Keratinocyte (primary cell): ENCODE measurements around the gene SMLR1. TPM values are rescaled to one million over a fixed set of nuclear protein-coding genes. Genes with fewer than 3 reads are reported as not detected.

Experiments
- DNase-seq: peaks from one replicate; pipeline ENCODE4 v3.0.0-alpha.2; 2011; ENCODE audit warnings: low read depth, missing footprints, low spot score
- FAIRE-seq: peaks from 2 replicates; lab custom pipeline; 2011; peaks lifted over from hg19 to GRCh38; lab: Jason Lieb, UNC
- H2AFZ ChIP-seq: 2 replicates; pipeline ENCODE4 v1.6.0; 2012; ENCODE audit warnings: low read length, control low read depth, inconsistent platforms; ENCODE audit not compliant: control insufficient read depth
- H3K27ac ChIP-seq: 2 replicates; pipeline ENCODE4 v1.5.1; 2011; ENCODE audit warnings: low read length; ENCODE audit not compliant: control insufficient read depth, insufficient read depth
- H3K27me3 ChIP-seq: 3 replicates; pipeline ENCODE4 v1.6.0; 2011; ENCODE audit warnings: low read length; ENCODE audit not compliant: control insufficient read depth, insufficient read depth; ENCODE audit errors: extremely low read depth
- H3K36me3 ChIP-seq, 2 experiments: 2 replicates in 1 of 2; 3 replicates in 1 of 2; pipeline ENCODE4 v1.5.1; 2011; ENCODE audit warnings: low read length in 2 of 2, mild to moderate bottlenecking in 1 of 2; ENCODE audit not compliant: control insufficient read depth in 2 of 2, insufficient read depth in 2 of 2; ENCODE audit errors: extremely low read depth in 1 of 2
- H3K4me1 ChIP-seq: 3 replicates; pipeline ENCODE4 v1.5.1; 2011; ENCODE audit warnings: low read length; ENCODE audit not compliant: control insufficient read depth, insufficient read depth; ENCODE audit errors: extremely low read depth
- H3K4me2 ChIP-seq: 3 replicates; pipeline ENCODE4 v1.6.0; 2011; ENCODE audit warnings: low read depth, low read length; ENCODE audit not compliant: control insufficient read depth, insufficient read depth; ENCODE audit errors: extremely low read depth
- H3K4me3 ChIP-seq, 3 experiments: fragments of 200-600 bp in 1 of 3; sonication (generic) in 1 of 3; 2 replicates in 2 of 3; 3 replicates in 1 of 3; pipeline ENCODE4 v1.5.1; 2011 to 2016; ENCODE audit warnings: low read length in 3 of 3, mild to moderate bottlenecking in 3 of 3, control low read depth in 2 of 3, inconsistent platforms in 1 of 3, low read depth in 1 of 3, mixed read lengths in 1 of 3, mixed run types in 1 of 3, moderate library complexity in 1 of 3; ENCODE audit not compliant: control insufficient read depth in 2 of 3, insufficient read depth in 2 of 3; ENCODE audit errors: extremely low read depth in 1 of 3
- H3K79me2 ChIP-seq: 2 replicates; pipeline ENCODE4 v1.6.0; 2012; ENCODE audit warnings: low read length; ENCODE audit not compliant: control insufficient read depth, insufficient read depth
- H3K9ac ChIP-seq: 3 replicates; pipeline ENCODE4 v1.6.0; 2011; ENCODE audit warnings: low read length; ENCODE audit not compliant: control insufficient read depth, insufficient read depth; ENCODE audit errors: extremely low read depth
- H3K9me1 ChIP-seq: 3 replicates; pipeline ENCODE4 v1.6.0; 2011; ENCODE audit warnings: low read length; ENCODE audit not compliant: control insufficient read depth, insufficient read depth; ENCODE audit errors: extremely low read depth
- H3K9me3 ChIP-seq: 2 replicates; pipeline ENCODE4 v1.5.1; 2012; ENCODE audit warnings: low read depth, low read length; ENCODE audit not compliant: control insufficient read depth
- H4K20me1 ChIP-seq: 3 replicates; pipeline ENCODE4 v1.6.0; 2011; ENCODE audit warnings: low read length; ENCODE audit not compliant: control insufficient read depth, insufficient read depth; ENCODE audit errors: extremely low read depth
- CTCF ChIP-seq, 3 experiments: IDR thresholded peaks in 1 of 3; conservative IDR thresholded peaks in 1 of 3; optimal IDR thresholded peaks in 1 of 3; 2 replicates in 2 of 3; 3 replicates in 1 of 3; pipeline versions ENCODE3 to v1.5.1; 2011; ENCODE audit warnings: low read length in 3 of 3, mild to moderate bottlenecking in 3 of 3, moderate library complexity in 2 of 3, control low read depth in 1 of 3, inconsistent platforms in 1 of 3; ENCODE audit not compliant: insufficient read depth in 2 of 3; ENCODE audit errors: extremely low read depth in 1 of 3
- EZH2 ChIP-seq: IDR thresholded peaks from one replicate; pipeline ENCODE4 v1.6.1; 2012; ENCODE audit warnings: inconsistent platforms, mild to moderate bottlenecking, low read length, moderate library complexity
- dilution Hi-C: fragments of 300-500 bp; cut with MboI; formaldehyde crosslinking; loops from one replicate; pipeline ENCODE4 v1.7.0; 2020; ENCODE audit warnings: low sequenced_read_pairs; ENCODE audit not compliant: extremely low pct_ligation_motif_present
- polyA plus RNA-seq, 5 experiments: library from polyadenylated mRNA; depleted of rRNA in 3 of 5; stranded (reverse) in 3 of 5; stranded (forward) in 1 of 5; unstranded in 1 of 5; fragments of >200 nt; gene quantifications; 1 replicate in 1 of 5; 2 replicates in 3 of 5; 3 replicates in 1 of 5; pipeline versions ENCODE4 v1.2.1 to v1.2.3, GENCODE V29; 2011 to 2012; ENCODE audit warnings: missing spikeins in 2 of 5, low read depth in 1 of 5, low replicate concordance in 1 of 5

Gene SMLR1
- polyA plus RNA-seq, 1 donor (not counting 4 experiments of a cell fraction or from before 2014, with no cell fraction given), result not detected

GRCh38 chr6:130839379-130839778 is 12.2 kb downstream of the SMLR1 start:
- H3K36me3 ChIP-seq, result no peaks in the 10 kb centered on the region
- H3K9me1 ChIP-seq, result no peaks in the 10 kb centered on the region
- no peak overlapping the region for H3K4me3 ChIP-seq
- DNase-seq (no peak), FAIRE-seq (no peak)
- dilution Hi-C loops, result no loop called here
- TF ChIP-seq EZH2, result no peak
- TF ChIP-seq CTCF (optimal IDR thresholded peaks at IDR 0.05 in 1 of 3, IDR thresholded peaks at IDR 0.05 in 1 of 3, conservative IDR thresholded peaks at IDR 0.05 in 1 of 3; ENCODE audit: extremely low read depth in 1 of 3, insufficient read depth in 2 of 3, low read length in 3 of 3), result no peak
- H3K27me3 ChIP-seq, result no peaks in the 10 kb centered on the region
- H3K4me2 ChIP-seq, result no peak overlapping the region
- H2AFZ ChIP-seq, result no peak overlapping the region
- no peaks in the 10 kb centered on the region for H3K4me1 ChIP-seq
- H4K20me1 ChIP-seq, result no peaks in the 10 kb centered on the region
- no peak overlapping the region for H3K9ac ChIP-seq
- no peaks in the 10 kb centered on the region for H3K79me2 ChIP-seq
- H3K27ac ChIP-seq, result no peak overlapping the region
- H3K9me3 ChIP-seq, result no peaks in the 10 kb centered on the region

- Histone ChIP-seq H3K9me1 (no peaks in the 10 kb centered on the region), H3K4me1 (no peaks in the 10 kb centered on the region), H3K36me3 (no peaks in the 10 kb centered on the region), H3K9me3 (no peaks in the 10 kb centered on the region), H3K27ac (no peak overlapping the region), H2AFZ (no peak overlapping the region), H4K20me1 (no peaks in the 10 kb centered on the region), H3K27me3 (no peaks in the 10 kb centered on the region), H3K79me2 (no peaks in the 10 kb centered on the region), H3K4me3 (no peak overlapping the region), H3K4me2 (no peak overlapping the region), H3K9ac (no peak overlapping the region)
- DNase-seq, result no peak
- dilution Hi-C loops, result no loop called here
- TF ChIP-seq CTCF (optimal IDR thresholded peaks at IDR 0.05 in 1 of 3, IDR thresholded peaks at IDR 0.05 in 1 of 3, conservative IDR thresholded peaks at IDR 0.05 in 1 of 3; ENCODE audit: extremely low read depth in 1 of 3, insufficient read depth in 2 of 3, low read length in 3 of 3) (no peak), EZH2 (no peak)
- no peak for FAIRE-seq
Observed at GRCh38 chr6:130840050-130840449, 12.8 kb downstream of the SMLR1 start.
